Measurements from ENCODE around the gene SAP30.

Gene SAP30

GRCh38 chr4:173415885-173416653, 45.3 kb downstream of the SAP30 start:
- Histone ChIP-seq H3K9ac (ENCODE audit: low read length) (no peak overlapping the region), H3K9me3 (ENCODE audit: control insufficient read depth, insufficient read depth, low read depth, low read length) (no peaks in the 10 kb centered on the region), H3K27ac (ENCODE audit: low read depth, low read length) (no peak overlapping the region), H3K36me3 (ENCODE audit: control insufficient read depth, insufficient read depth, low read length) (no peaks in the 10 kb centered on the region), H3K4me3 (ENCODE audit: low read depth, low read length) (no peak overlapping the region), H3K4me1 (ENCODE audit: control insufficient read depth, insufficient read depth, low read length) (no peaks in the 10 kb centered on the region), H3K27me3 (ENCODE audit: control insufficient read depth, insufficient read depth, low read length) (no peaks in the 10 kb centered on the region)

GRCh38 chr4:173417833-173418232, 47.1 kb downstream of the SAP30 start:
- Histone ChIP-seq H3K36me3 (ENCODE audit: control insufficient read depth, insufficient read depth, low read length) (no peaks in the 10 kb centered on the region), H3K4me1 (ENCODE audit: control insufficient read depth, insufficient read depth, low read length) (no peaks in the 10 kb centered on the region), H3K27ac (ENCODE audit: low read depth, low read length) (no peak overlapping the region), H3K9ac (ENCODE audit: low read length) (no peak overlapping the region), H3K9me3 (ENCODE audit: control insufficient read depth, insufficient read depth, low read depth, low read length) (no peaks in the 10 kb centered on the region), H3K4me3 (ENCODE audit: low read depth, low read length) (no peak overlapping the region), H3K27me3 (ENCODE audit: control insufficient read depth, insufficient read depth, low read length) (no peaks in the 10 kb centered on the region)

GRCh38 chr4:173418639-173419038, 47.9 kb downstream of the SAP30 start:
- Histone ChIP-seq H3K36me3 (ENCODE audit: control insufficient read depth, insufficient read depth, low read length) (no peaks in the 10 kb centered on the region), H3K27ac (ENCODE audit: low read depth, low read length) (no peak overlapping the region), H3K9me3 (ENCODE audit: control insufficient read depth, insufficient read depth, low read depth, low read length) (no peaks in the 10 kb centered on the region), H3K27me3 (ENCODE audit: control insufficient read depth, insufficient read depth, low read length) (no peaks in the 10 kb centered on the region), H3K4me1 (ENCODE audit: control insufficient read depth, insufficient read depth, low read length) (no peaks in the 10 kb centered on the region), H3K9ac (ENCODE audit: low read length) (no peak overlapping the region), H3K4me3 (ENCODE audit: low read depth, low read length) (no peak overlapping the region)

GRCh38 chr4:173420324-173420752, 49.6 kb downstream of the SAP30 start:
- no peaks in the 10 kb centered on the region for H3K4me1 ChIP-seq (ENCODE audit: control insufficient read depth, insufficient read depth, low read length)
- no peak overlapping the region for H3K27ac ChIP-seq (ENCODE audit: low read depth, low read length)
- H3K9ac ChIP-seq (ENCODE audit: low read length), result no peak overlapping the region
- no peaks in the 10 kb centered on the region for H3K27me3 ChIP-seq (ENCODE audit: control insufficient read depth, insufficient read depth, low read length)
- no peaks in the 10 kb centered on the region for H3K9me3 ChIP-seq (ENCODE audit: control insufficient read depth, insufficient read depth, low read depth, low read length)
- no peak overlapping the region for H3K4me3 ChIP-seq (ENCODE audit: low read depth, low read length)
- H3K36me3 ChIP-seq (ENCODE audit: control insufficient read depth, insufficient read depth, low read length), result no peaks in the 10 kb centered on the region

- H3K9ac ChIP-seq (ENCODE audit: low read length), result no peak overlapping the region
- no peak overlapping the region for H3K27ac ChIP-seq (ENCODE audit: low read depth, low read length)
- H3K4me1 ChIP-seq (ENCODE audit: control insufficient read depth, insufficient read depth, low read length), result no peaks in the 10 kb centered on the region
- H3K4me3 ChIP-seq (ENCODE audit: low read depth, low read length), result no peak overlapping the region
- no peaks in the 10 kb centered on the region for H3K9me3 ChIP-seq (ENCODE audit: control insufficient read depth, insufficient read depth, low read depth, low read length)
- no peaks in the 10 kb centered on the region for H3K27me3 ChIP-seq (ENCODE audit: control insufficient read depth, insufficient read depth, low read length)
- H3K36me3 ChIP-seq (ENCODE audit: control insufficient read depth, insufficient read depth, low read length), result no peaks in the 10 kb centered on the region
Observed at GRCh38 chr4:173420801-173421200, 50.0 kb downstream of the SAP30 start.

- no peak overlapping the region for H3K27ac ChIP-seq (ENCODE audit: low read depth, low read length)
- H3K36me3 ChIP-seq (ENCODE audit: control insufficient read depth, insufficient read depth, low read length), result no peaks in the 10 kb centered on the region
- no peaks in the 10 kb centered on the region for H3K9me3 ChIP-seq (ENCODE audit: control insufficient read depth, insufficient read depth, low read depth, low read length)
- H3K9ac ChIP-seq (ENCODE audit: low read length), result no peak overlapping the region
- H3K4me3 ChIP-seq (ENCODE audit: low read depth, low read length), result no peak overlapping the region
- no peaks in the 10 kb centered on the region for H3K27me3 ChIP-seq (ENCODE audit: control insufficient read depth, insufficient read depth, low read length)
- no peaks in the 10 kb centered on the region for H3K4me1 ChIP-seq (ENCODE audit: control insufficient read depth, insufficient read depth, low read length)
Observed at GRCh38 chr4:173424899-173425805, 54.4 kb downstream of the SAP30 start.

GRCh38 chr4:173426064-173426463, 55.3 kb downstream of the SAP30 start:
- Histone ChIP-seq H3K9ac (ENCODE audit: low read length) (no peak overlapping the region), H3K4me1 (ENCODE audit: control insufficient read depth, insufficient read depth, low read length) (no peaks in the 10 kb centered on the region), H3K27ac (ENCODE audit: low read depth, low read length) (no peak overlapping the region), H3K4me3 (ENCODE audit: low read depth, low read length) (no peak overlapping the region), H3K36me3 (ENCODE audit: control insufficient read depth, insufficient read depth, low read length) (no peaks in the 10 kb centered on the region), H3K27me3 (ENCODE audit: control insufficient read depth, insufficient read depth, low read length) (no peaks in the 10 kb centered on the region), H3K9me3 (ENCODE audit: control insufficient read depth, insufficient read depth, low read depth, low read length) (no peaks in the 10 kb centered on the region)

All from HUES6 (cell line).